ENCODE measurements around the gene FOXN1. TPM values are rescaled to one million over a fixed set of nuclear protein-coding genes. Genes with fewer than 3 reads are reported as not detected.

The FOXN1 gene
- total RNA-seq, 1 donor from 2014 or later: 1.0 TPM

- Mint-ChIP-seq H3K36me3 (no peaks in the 10 kb centered on the region), H3K9me3 (no peaks in the 10 kb centered on the region), H3K27ac (peak overlapping the region; percentile 5), H3K4me3 (peak overlapping the region; percentile 7), H3K27me3 (no peaks in the 10 kb centered on the region), H3K4me1 (ENCODE audit: unreplicated experiment) (peaks cover 21% of the 10 kb centered on the region)
- no peak for DNase-seq (ENCODE audit: extremely low spot score, unreplicated experiment)
- no peak for TF ChIP-seq CTCF (conservative IDR thresholded peaks at IDR 0.05)
Observed at GRCh38 chr17:28475151-28475900, 30.8 kb upstream of the FOXN1 start.

DNA sequence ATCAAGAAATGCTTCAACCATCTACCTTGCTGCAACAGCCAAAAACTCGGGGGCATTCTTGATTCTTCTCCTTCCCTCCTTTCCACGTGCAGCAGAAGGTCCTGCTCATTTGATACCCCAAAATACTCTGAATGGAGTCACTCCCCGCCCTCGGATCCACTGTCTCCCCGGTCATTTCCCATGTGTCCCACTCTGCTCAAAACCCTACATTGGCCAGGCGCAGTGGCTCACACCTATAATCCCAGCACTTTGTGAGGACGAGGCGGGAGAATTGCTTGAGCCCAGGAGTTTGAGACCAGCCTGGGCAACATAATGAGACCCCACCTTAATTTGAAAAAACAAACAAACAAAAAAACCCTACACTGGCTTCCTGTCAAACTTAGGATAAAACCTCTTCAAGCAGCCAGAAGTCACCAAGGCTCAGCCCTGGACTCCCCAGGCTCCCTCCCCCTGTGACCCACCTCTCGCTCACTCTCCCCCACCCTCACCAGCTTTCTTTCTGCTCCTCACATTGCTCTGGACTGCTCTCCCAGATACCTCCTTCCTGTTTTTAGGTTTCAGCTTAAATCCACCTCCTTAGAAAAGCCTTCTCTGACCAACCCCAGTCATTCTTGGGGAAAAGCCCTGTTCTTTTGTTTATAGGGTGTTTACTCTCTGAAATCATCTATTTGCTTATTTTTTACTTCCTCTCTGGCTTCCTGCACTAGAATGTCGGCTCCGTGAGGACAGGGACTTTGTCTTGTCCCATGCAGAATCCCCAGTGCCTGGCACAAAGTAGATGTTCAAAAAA lies 29.9 kb upstream of the FOXN1 start:
- TF ChIP-seq CTCF (conservative IDR thresholded peaks at IDR 0.05): no peak
- H3K27ac Mint-ChIP-seq: no peak overlapping the region
- no peaks in the 10 kb centered on the region for H3K36me3 Mint-ChIP-seq
- H3K9me3 Mint-ChIP-seq: no peaks in the 10 kb centered on the region
- no peak overlapping the region for H3K4me3 Mint-ChIP-seq
- DNase-seq (ENCODE audit: extremely low spot score, unreplicated experiment): no peak
- no peaks in the 10 kb centered on the region for H3K27me3 Mint-ChIP-seq
- peaks cover 16% of the 10 kb centered on the region for H3K4me1 Mint-ChIP-seq (ENCODE audit: unreplicated experiment)

DNA sequence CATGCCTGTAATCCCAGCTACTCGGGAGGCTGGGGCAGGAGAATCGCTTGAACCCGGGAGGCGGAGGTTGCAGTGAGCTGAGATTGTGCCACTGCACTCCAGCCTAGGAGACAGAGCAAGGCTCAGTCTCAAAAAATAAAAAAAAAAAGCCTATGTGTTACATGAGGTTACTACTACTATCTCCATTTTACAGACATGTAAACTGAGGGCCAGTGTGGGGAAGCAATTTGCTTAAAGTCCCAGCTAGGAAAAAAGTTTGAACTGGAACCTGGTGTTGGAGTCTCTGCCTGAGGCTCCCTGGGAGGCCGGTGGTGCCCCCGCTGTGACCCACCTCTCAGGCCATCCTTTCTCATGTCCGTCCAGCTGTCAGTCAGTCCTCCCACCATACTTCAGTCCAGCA lies 28.2 kb upstream of the FOXN1 start:
- H3K27ac Mint-ChIP-seq: no peak overlapping the region
- H3K36me3 Mint-ChIP-seq: no peaks in the 10 kb centered on the region
- H3K27me3 Mint-ChIP-seq: no peaks in the 10 kb centered on the region
- no peak overlapping the region for H3K4me3 Mint-ChIP-seq
- DNase-seq (ENCODE audit: extremely low spot score, unreplicated experiment): no peak
- TF ChIP-seq CTCF (conservative IDR thresholded peaks at IDR 0.05): no peak
- no peaks in the 10 kb centered on the region for H3K9me3 Mint-ChIP-seq
- peaks cover 20% of the 10 kb centered on the region for H3K4me1 Mint-ChIP-seq (ENCODE audit: unreplicated experiment)

- TF ChIP-seq CTCF (conservative IDR thresholded peaks at IDR 0.05): no peak
- no peaks in the 10 kb centered on the region for H3K36me3 Mint-ChIP-seq
- H3K4me3 Mint-ChIP-seq: no peak overlapping the region
- peaks cover 20% of the 10 kb centered on the region for H3K4me1 Mint-ChIP-seq (ENCODE audit: unreplicated experiment)
- H3K9me3 Mint-ChIP-seq: no peaks in the 10 kb centered on the region
- no peak overlapping the region for H3K27ac Mint-ChIP-seq
- H3K27me3 Mint-ChIP-seq: no peaks in the 10 kb centered on the region
- no peak for DNase-seq (ENCODE audit: extremely low spot score, unreplicated experiment)
Observed at GRCh38 chr17:28478712-28479615, 27.2 kb upstream of the FOXN1 start.

DNA sequence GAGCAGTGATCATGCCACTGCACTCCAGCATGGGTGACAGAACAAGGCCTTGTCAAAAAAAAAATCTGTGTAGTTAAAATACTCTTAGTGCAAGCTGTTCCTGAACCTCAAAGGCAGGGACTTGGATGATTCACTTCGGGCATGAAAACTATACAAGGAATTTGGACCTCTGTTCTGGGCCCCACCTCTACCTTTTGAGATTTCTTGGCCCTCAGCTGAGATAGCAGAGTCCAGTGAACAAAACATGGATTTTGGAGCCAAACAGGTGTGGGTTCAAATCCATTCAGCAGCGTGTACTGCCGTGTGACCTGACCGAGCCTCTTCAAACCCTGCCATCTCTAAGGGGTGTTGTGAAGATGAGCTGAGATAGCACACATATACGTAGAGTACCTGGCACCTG lies 25.9 kb upstream of the FOXN1 start:
- Mint-ChIP-seq H3K9me3 (no peaks in the 10 kb centered on the region), H3K27ac (no peak overlapping the region), H3K4me1 (ENCODE audit: unreplicated experiment) (peaks cover 28% of the 10 kb centered on the region), H3K36me3 (no peaks in the 10 kb centered on the region), H3K27me3 (no peaks in the 10 kb centered on the region), H3K4me3 (no peak overlapping the region)
- no peak for DNase-seq (ENCODE audit: extremely low spot score, unreplicated experiment)
- no peak for TF ChIP-seq CTCF (conservative IDR thresholded peaks at IDR 0.05)
